BJ (cell line): ENCODE measurements around the gene GALNT7. TPM values are rescaled to one million over a fixed set of nuclear protein-coding genes. Genes with fewer than 3 reads are reported as not detected.

Source experiments
- CTCF ChIA-PET: fragments of 350-600 bp; formaldehyde crosslinking; extraction: SDS; loops from one replicate; lab custom pipeline; 2021; ENCODE audit warnings: antibody characterized with exemption, inconsistent platforms; lab: Yijun Ruan, JAX
- POLR2A ChIA-PET: fragments of 300-600 bp; sonication (Branson Sonifier 250); formaldehyde crosslinking; extraction: SDS; loops from one replicate; lab custom pipeline; 2021; ENCODE audit warnings: antibody characterized with exemption; lab: Charles Lee
- DNase-seq: peaks from one replicate; pipeline ENCODE4 v3.0.0-alpha.2; 2011; ENCODE audit warnings: low read depth
- H3K27me3 ChIP-seq: 2 replicates; pipeline ENCODE4 v1.6.0; 2011; ENCODE audit warnings: low read length; ENCODE audit not compliant: control insufficient read depth, insufficient read depth
- H3K36me3 ChIP-seq: 2 replicates; pipeline ENCODE4 v1.5.1; 2011; ENCODE audit warnings: low read length; ENCODE audit not compliant: control insufficient read depth, insufficient read depth
- H3K4me3 ChIP-seq: 2 replicates; pipeline ENCODE4 v1.5.1; 2011; ENCODE audit warnings: low read depth, mild to moderate bottlenecking, control low read depth, low read length
- polyA plus RNA-seq: library from polyadenylated mRNA; depleted of rRNA; stranded (reverse); fragments of >200 nt; gene quantifications from 2 replicates; pipeline ENCODE4 v1.2.3, GENCODE V29; 2011
- TF ChIP-seq, protein P1 (sequence below): IDR thresholded peaks from 2 replicates; pipeline ENCODE4 v1.5.1; 2011; ENCODE audit warnings: low read depth, mild to moderate bottlenecking, control low read depth, inconsistent platforms, low read length, moderate library complexity; ENCODE audit not compliant: insufficient read depth

GALNT7 gene
- polyA plus RNA-seq, 1 experiment: 6.3 TPM

DNA sequence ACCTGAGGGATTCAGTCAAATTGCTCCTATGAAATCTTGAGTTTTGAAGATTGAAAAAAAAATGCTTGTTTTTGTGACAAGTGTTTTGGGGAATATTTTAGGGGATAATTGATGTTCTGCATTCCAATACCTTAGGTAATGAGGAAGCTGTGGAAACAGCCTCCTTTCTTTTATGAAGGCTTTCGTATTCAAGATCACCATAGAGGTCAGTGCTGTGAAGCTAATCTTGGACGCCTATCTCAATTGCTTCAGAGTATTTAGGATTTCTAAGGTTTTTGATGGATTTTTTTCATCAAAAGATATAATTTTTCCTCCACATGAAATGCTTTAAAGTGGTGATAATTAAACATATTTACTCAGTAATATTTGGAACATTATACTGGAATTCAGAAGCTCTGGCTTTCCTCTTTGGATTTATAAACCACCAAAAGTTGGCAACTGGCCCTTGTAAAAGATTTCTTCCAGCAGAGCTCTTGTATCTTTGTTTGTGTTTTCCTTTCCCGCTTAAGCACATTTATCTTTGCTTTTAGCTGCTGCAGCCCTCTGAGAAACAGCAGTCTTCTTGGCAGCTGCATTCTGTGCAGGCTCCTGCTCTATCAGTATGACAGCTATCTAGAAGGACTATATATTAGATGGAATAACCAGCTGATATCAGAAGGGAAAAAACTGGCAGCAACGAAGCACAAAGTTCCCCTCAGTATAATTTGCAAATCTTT lies 101.9 kb downstream of the GALNT7 start:
- POLR2A ChIA-PET: no interaction called here
- H3K27me3 ChIP-seq: no peaks in the 10 kb centered on the region
- CTCF ChIA-PET: interaction anchor here (0.9 to 1.5 kb wide), 7 partner anchors 9 to 258 kb away, joined by 3 to 6 read pairs (median 3); no protein-coding TSS in a partner anchor

DNA sequence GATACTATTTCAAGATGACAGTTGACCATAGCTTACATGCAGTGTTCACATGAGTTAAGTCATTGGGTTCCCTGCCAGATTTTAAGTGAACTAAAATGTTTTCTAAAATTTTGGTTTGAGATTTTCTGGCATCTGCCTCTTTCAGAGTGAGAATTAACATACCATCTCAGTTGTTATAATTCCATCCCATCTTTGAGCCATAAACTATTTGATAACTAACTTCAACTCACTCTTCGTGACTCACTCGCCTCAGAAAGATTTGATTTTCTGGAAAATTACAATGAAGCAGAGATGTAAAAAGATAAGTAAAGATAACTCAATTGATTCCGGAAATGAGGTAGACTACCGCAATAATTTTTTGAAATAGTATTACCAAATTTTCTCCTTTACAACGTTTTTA lies 103.7 kb downstream of the GALNT7 start:
- Histone ChIP-seq H3K27me3 (no peaks in the 10 kb centered on the region), H3K4me3 (no peak overlapping the region), H3K36me3 (no peaks in the 10 kb centered on the region)
- DNase-seq: no peak
- ChIA-PET CTCF (no interaction called here), POLR2A (no interaction called here)
- TF ChIP-seq, protein P1, sequence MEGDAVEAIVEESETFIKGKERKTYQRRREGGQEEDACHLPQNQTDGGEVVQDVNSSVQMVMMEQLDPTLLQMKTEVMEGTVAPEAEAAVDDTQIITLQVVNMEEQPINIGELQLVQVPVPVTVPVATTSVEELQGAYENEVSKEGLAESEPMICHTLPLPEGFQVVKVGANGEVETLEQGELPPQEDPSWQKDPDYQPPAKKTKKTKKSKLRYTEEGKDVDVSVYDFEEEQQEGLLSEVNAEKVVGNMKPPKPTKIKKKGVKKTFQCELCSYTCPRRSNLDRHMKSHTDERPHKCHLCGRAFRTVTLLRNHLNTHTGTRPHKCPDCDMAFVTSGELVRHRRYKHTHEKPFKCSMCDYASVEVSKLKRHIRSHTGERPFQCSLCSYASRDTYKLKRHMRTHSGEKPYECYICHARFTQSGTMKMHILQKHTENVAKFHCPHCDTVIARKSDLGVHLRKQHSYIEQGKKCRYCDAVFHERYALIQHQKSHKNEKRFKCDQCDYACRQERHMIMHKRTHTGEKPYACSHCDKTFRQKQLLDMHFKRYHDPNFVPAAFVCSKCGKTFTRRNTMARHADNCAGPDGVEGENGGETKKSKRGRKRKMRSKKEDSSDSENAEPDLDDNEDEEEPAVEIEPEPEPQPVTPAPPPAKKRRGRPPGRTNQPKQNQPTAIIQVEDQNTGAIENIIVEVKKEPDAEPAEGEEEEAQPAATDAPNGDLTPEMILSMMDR: no peak

More for the DNA sequence above, 101.9 kb downstream of the GALNT7 start:
- Histone ChIP-seq H3K36me3 (no peaks in the 10 kb centered on the region), H3K4me3 (no peak overlapping the region)
- TF ChIP-seq, protein P1: no peak
- DNase-seq: no peak

DNA sequence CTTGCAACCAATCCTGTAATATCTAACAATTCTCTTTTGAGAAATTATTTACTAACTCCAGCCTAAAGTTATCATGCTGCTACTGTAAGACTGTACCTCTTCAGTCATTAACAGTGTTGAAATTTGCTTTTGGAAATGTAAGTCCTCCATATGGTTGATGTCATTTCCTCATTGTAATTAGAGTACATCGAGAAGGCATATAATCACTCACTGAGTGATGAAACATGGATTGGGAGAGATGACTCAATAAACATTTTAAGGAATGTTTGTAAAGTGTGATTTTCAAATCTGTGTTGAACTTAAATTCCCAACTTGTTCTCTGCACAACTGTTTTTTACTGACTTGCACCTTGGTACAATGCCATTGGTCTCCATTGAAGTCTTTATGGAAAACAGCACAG lies 104.4 kb downstream of the GALNT7 start:
- ChIA-PET CTCF (no interaction called here), POLR2A (no interaction called here)
- Histone ChIP-seq H3K4me3 (no peak overlapping the region), H3K27me3 (no peaks in the 10 kb centered on the region), H3K36me3 (no peaks in the 10 kb centered on the region)
- no peak for DNase-seq
- TF ChIP-seq, protein P1: no peak

DNA sequence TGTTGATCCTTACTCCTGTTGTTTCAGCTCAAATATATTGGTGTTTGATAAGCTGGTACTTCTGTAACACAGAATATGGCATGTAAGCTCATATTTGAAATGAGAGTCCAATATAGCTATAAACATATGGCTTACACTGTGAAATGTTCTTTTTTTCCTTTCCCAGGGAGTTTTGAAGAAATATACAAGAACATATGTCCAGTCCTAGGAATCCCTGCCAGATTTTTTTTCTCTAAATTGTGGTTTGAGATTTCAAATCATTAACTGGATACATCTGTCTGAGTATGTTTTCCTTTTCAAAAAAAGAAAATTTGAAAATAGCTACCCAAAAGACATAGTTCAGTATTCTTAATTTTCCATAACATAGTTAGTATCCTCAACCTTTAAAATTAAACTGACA lies 105.3 kb downstream of the GALNT7 start:
- TF ChIP-seq, protein P1: no peak
- ChIA-PET POLR2A (no interaction called here), CTCF (interaction anchor here (0.6 to 1.9 kb wide), 5 partner anchors 14 to 290 kb away, joined by 3 to 11 read pairs (median 5); no protein-coding TSS in a partner anchor)
- no peaks in the 10 kb centered on the region for H3K36me3 ChIP-seq
- H3K27me3 ChIP-seq: no peaks in the 10 kb centered on the region
- H3K4me3 ChIP-seq: no peak overlapping the region
- no peak for DNase-seq

DNA sequence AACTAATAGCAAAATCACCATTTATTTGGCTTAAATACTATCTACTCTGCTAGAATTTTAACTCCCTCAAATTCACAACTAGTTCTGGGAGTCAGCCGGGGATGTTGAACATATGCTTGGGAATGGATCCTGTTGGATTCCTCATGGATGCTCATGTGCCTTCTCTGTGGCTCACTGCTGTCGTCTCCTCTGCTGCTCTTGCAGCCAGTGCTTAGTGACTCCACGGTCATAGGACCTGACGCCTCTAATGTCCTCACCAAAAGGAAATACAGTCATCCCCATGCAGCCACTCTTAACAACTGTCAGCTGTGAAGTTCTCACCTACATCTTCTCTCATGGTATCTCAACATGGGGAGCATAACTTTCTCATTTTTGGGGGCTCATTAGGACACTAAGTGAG lies 106.1 kb downstream of the GALNT7 start:
- TF ChIP-seq, protein P1: no peak
- H3K27me3 ChIP-seq: no peaks in the 10 kb centered on the region
- no peaks in the 10 kb centered on the region for H3K36me3 ChIP-seq
- H3K4me3 ChIP-seq: no peak overlapping the region
- DNase-seq: no peak
- ChIA-PET CTCF (interaction anchor here (1.6 to 1.9 kb wide), 3 partner anchors 13 to 262 kb away, joined by 3 to 11 read pairs (median 5); no protein-coding TSS in a partner anchor), POLR2A (no interaction called here)
